Measurements from ENCODE around the gene DIPK2B.

The DIPK2B gene

DNA sequence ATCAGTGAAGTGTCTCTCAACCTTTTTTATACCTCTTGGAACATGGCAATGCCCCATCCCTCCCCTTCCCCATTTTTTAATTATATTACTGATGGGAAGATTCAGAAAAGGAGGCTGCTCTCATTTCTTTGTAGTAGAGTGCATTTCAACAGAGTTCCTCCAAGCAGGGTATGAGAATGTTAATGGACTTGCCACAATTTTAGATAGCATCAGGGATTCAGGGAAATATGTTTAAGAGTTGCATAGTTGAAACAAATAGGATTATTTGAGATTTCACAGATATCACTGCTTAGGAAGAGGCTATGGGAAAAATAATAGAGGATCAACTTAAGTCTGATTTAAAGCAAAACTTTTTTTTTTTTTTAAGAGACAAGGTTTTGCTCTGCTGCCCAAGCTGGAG lies 46.2 kb downstream of the DIPK2B start:
- DNase-seq: no peak

DNA sequence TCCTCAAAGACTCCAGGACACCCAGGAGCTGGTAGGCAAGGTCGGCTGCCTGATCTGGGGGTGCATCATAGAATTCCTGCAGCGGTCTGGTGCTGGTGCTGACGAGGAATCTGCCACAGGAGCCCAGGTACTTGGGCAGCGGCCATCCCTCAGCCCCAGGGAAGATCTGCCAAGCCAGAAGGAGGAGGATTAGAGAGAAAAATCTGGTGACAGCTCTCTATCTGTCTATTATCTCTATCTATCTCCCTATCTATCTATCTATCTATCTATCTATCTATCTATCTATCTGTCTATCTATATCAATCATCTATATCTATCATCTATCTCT lies 46.7 kb downstream of the DIPK2B start:
- DNase-seq: no peak
